Measurements from ENCODE around the gene DGCR8.
A peak's percentile ranks its signal among the peaks of the same experiment; 100 is the strongest.

DGCR8 gene

DNA sequence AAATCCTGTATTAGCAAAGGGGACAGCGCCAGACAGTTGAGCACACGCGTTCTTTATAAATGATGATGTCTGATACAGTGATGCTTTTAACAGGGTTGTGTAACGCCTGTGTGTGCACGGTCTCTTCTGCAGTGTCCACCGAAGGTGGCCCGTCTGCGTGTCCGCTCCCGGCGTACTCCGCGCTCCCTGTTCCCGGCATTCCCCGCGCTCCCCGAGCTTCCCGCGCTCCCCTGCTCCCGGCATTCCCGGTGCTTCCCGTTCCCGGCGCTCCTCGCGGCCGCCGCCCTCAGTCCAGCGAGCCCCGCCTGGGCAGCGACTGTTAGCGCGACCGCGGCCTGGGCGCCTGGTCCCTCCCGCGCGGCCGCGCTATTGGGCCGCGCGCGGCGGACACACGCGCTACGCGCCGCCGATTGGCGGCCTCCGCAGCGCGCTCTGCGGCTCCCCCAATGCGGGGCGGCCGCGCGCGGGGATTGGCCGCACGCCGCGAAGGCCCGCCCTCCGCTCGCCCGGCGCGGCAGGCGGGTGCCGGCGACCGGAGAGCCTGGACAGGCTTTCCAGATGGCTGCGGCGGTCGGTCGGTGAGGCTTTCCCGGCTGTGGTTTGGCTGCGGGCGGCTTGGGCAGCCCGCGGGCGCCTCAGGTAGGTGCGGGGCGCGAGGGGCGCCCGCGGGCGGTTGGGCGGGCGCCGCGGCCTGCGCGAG lies at the start of gene DGCR8:
Gene DGCR8, plus strand, starts transcription at position 497 of the 700 bp plus-strand sequence. CDS start 5,723 bp downstream, outside the sequence.
- DNase-seq (ENCODE audit: low read depth) = peak; percentile 86

DNA sequence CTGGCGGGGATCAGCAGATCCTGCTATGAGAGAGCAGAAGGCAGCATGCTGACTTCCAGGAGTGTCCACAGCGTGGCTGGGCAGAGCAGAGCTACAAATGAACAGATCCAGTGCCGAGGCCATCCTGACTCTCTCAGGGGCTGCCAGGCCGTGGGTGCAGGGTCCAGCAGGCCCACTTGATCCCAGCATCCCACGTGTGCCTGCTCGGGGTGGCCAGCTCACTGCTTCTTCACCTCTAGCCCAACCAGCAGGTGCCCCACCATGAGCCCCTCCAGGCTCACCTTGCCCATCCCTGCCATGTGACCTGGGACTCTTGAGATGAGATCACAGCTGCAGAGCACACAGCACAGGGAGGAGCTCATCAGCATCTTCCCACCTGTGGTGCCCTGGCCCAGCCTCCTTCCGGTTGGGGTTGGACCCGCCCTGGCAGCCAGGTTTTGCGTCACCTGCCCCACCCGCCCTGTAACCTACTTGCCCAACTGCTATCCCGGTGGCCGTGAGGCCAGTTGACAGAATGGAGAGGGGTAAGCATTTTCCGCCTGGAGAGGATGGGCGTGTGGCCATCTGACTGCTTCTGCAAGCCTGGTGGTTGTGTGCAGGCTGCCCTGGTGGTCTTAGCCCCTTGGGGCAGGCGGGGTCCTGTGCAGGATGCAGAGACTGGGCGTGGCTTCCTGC lies 48.2 kb upstream of the DGCR8 start:
- DNase-seq (ENCODE audit: low read depth) = no peak

DNA sequence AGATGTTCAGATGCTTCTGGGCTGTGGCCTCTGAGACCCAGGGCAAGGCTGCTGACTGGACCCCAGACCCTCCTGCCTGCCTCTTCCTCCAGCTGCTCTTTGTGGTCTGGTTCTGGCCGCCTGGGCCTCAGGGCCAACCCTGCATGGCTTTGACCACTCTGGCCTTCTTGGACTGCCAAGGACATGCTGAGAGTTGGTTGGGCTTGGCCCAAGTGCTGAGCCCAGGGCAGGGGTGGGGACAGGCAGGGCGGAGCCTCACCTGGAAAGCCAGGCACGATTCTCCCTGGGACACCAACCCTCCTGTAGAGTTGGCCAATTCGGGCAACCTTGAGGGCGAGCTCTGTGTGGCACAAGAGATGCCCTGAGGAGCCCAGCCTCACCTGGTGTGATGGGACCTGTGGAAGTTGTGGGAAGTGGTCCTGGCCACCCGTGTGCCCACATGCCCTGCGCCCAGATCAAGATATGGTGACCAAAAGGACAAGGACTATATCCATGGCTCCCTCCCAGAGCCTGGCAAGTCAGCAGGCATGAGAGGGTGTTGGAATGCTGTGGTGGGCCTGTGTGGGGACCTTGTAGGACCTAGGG lies 47.5 kb upstream of the DGCR8 start:
- DNase-seq (ENCODE audit: low read depth) = peak; percentile 36

DNA sequence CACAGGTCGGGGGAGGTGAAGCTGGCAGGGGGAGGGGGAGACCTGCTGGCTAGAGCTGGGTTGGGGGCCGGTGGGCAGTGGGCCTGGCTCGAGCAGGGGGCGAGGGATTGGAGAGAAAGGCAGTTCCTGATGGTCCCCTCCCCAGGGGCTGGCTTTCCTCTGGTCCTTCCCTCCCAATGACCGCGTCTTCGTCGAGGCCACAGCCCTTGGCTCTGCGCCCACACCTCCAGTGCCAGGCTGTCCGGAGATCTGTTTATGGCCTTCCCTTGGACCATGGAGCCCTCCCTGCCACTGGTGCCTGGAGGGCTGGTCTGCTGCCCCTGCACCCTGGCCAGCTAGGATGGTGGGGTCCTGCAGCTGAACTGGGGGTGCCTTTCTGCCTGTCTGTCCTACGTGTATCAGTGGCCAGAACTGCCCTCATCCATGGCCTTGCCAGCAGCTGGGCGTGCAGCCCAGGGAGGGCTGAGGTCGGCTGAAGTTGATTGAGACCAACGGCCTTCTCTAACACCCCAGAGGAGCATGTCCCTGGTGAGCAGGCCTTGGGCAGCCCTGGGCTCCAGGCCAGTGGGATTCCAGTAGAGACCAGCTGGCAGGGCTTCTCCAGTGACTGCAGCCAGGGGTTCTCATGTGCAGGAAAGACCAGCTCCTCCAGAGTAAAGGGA lies 46.9 kb upstream of the DGCR8 start:
- no peak for DNase-seq (ENCODE audit: low read depth)

DNA sequence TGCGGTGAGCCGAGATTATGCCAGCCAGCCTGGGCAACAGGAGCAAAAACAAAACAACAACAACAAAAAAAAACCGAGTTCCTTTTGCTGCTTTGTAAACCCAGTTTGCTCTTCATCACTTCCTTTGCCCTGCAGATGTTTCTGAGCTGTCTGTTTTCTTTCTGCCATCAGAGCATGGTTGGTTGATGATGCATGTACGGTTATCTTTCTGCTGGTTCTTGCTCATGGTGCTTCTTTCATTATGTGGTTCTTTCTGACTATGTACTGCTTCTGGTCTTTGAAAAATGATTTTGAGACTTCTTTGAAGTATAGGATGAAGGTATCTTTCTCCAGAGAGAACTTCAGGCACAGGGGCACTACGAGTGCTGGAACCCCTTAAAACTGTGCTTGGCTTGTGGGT lies 45.9 kb upstream of the DGCR8 start:
- no peak for DNase-seq (ENCODE audit: low read depth)

DNA sequence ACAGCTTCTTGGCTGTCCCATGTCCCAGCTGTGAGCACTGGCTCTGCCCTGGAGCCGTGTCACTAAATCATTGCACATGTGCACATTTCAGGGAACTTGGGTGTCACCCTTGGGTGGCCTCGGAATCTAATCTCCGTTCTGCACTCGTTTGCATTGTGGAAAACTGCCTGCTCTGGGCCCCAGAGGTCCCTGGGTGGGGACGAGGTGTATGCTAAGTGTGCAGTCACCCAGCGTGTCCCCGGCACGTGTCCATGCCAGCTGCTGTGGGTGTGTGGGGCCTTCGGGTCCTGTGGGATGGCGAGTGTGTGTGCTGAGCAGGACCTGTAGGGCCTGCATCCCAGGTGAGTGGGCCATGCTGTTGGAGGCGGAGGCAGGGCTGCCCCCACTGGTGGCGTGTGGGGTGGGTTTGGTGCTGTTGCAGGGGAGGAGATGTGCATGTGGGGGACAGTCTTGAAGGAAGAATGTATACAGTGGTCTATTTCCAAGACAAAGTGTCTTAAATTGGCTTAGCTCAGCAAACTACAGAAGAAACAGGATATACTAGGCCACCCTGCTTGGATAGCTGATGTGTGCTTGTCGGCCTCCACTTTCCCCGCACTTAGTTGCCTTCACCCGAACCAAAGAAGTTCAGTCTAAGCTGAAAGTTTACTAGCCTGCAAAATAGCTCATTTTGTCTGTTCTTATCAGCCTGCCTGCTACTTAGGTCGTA lies 44.5 kb upstream of the DGCR8 start:
- DNase-seq (ENCODE audit: low read depth) = no peak

DNA sequence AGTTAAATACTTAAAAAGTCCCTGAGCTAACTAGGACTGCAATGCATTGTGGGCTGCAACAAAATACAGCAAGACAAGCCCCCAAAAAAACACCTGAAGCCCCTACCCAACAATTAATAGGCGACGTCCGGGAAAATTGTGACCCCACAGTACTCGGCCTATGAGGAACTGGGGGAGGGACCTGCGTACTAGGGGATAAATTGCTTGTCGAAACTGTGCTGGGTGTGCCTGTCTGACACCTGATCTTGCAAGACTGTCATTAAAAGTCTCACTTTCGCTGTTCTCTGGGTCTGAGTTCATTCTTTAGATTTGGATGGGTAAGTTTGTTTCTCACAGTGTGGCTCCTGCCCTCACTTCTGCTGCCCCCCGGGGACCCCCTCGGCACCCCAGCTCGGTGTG lies 44.0 kb upstream of the DGCR8 start:
- DNase-seq (ENCODE audit: low read depth) = no peak

DNA sequence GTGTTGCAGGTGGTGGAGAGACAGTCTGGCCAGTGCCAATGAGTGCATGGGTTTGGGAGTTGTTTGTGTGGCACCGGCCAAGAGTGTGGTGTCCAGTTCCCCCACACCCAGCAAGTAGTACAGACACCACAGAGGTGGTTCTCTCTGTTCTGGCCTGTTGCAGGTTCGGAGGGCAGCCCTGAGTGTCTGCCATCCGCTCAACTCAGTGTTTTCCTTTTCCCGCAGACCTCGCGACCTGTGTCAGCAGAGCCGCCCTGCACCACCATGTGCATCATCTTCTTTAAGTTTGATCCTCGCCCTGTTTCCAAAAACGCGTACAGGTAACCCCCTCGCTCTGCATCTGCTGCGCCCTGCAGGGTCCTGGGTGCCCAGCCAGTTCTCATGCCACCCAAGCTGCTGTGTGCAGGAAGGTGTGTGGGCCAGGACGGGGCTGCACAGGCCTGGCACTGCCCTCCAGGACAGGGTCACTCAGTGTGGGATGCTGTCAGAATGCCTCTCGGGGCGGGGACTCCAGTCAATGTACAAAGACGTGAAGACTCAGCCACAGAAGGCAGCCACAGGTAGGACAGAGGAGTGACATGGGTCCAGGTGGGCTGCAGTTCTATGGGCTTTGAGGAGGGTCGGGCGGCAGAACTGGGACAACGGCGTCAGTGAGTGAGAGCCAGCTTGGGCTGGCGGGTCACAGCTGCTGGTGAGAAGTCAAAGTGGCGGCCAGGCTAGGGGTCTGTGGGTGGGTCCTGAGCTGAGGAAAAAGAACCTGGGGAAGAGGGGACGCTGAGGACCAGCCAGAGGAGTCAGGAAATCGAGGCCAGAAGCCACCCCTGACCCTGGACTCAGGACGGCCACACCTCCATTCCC lies 43.3 kb upstream of the DGCR8 start:
- DNase-seq (ENCODE audit: low read depth) = no peak

DNA sequence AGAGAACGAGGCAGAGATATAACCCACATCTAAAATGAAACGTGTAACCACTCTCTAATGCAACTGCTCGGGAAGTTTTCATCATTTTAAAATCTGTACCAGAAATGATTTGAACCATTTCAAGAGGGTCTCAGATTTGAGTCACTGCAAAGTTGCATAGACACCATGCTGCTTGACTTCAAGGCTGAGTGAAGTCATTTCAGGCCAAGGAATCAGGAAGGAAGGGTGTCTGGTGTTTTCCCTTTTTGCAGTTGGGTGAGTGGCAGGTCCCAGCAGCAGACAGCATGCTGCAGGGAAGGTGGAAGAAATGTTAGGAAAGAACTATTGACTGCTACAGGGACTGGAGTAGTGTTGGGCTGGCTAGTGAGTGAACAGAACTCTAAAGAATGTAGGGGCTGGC lies 42.6 kb upstream of the DGCR8 start:
- no peak for DNase-seq (ENCODE audit: low read depth)

DNA sequence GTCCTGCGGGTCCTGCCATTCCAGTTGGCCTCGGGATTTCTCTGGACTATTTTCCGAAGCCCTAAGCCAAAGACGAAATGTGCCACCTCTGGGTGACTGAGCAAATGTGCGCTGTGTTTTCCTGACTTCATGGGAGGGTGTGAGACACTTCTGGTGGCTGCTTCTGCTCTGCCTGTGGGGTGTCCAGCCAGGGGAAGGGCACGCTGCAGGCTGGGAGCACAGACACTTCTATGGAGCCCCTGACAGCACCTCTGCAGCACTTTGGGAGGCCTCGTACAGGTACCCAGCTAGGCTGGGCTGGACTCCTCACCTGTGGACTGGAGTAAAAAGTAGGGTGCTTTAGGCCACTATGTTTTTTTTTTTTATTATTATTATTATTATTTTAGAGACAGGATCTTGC lies 41.5 kb upstream of the DGCR8 start:
- no peak for DNase-seq (ENCODE audit: low read depth)

DNA sequence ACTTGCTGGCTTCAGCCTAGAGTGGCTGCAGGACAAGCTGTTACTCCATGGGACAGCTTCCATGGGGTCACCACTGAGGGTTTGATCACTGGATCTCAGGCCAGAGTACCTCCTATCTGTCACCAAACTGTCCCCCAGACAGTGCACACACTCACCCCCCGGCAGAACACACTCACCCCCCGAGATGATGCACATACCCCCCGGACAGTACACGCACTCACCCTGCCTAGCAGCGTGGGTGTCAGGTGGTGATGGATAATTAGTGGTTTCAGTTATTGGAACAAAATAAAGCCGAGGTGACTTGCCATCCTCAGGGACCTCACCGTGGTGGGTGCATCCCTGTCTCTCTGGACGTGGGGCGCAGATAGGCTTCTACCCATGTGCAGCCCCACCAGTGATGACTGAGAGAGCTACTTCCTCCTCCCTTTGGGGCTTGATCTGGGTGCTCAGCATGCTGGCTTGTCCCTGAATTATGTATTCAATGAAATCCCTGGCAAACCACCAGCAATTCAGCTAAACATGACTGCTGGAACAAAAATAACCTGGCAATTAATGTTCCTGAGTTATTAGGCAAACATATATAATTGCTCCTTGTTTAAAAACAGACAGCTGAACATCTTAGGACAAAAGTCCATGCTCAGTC lies 40.2 kb upstream of the DGCR8 start:
- no peak for DNase-seq (ENCODE audit: low read depth)

DNA sequence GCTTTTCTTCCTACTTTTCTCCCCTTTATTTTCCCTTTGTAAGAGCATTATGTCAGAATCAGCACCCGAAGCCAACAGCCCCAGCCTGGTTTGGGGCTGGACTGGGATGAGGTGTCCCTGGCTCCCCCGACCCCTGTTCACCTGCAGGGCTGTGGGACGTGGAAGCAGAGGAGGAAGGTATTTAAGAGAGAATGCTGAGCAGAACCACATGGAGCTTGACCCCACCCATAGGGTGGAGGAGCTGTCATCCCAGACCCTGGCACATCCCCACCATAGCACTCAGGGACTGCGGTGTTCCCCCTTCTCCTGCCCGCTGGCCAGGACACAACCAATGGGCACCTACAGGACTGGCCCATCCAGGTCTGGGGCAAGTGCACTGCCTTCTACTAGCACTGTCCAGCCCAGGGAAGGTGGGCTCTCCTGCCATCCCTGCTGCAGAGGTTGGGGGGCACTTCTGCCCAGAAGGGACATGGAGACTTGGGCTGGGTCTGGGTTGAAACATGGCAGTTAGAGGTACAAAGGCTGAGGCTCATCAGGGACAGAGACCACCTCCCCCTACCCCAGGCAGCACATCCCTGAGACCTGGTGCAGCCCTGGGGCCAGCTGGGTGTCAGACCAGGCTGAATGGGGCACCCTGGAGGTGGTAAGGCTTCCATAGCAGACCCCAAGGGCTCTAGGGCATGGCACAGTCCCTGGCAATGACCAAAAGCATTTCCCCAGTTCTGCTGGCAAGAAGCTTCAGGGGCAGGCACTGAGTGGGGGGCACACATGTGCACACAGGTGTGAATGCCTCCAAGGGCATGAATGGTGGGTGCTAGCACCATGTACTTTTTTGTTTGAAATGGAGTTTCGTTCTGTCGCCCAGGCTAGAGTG lies 39.5 kb upstream of the DGCR8 start:
- no peak for DNase-seq (ENCODE audit: low read depth)

DNA sequence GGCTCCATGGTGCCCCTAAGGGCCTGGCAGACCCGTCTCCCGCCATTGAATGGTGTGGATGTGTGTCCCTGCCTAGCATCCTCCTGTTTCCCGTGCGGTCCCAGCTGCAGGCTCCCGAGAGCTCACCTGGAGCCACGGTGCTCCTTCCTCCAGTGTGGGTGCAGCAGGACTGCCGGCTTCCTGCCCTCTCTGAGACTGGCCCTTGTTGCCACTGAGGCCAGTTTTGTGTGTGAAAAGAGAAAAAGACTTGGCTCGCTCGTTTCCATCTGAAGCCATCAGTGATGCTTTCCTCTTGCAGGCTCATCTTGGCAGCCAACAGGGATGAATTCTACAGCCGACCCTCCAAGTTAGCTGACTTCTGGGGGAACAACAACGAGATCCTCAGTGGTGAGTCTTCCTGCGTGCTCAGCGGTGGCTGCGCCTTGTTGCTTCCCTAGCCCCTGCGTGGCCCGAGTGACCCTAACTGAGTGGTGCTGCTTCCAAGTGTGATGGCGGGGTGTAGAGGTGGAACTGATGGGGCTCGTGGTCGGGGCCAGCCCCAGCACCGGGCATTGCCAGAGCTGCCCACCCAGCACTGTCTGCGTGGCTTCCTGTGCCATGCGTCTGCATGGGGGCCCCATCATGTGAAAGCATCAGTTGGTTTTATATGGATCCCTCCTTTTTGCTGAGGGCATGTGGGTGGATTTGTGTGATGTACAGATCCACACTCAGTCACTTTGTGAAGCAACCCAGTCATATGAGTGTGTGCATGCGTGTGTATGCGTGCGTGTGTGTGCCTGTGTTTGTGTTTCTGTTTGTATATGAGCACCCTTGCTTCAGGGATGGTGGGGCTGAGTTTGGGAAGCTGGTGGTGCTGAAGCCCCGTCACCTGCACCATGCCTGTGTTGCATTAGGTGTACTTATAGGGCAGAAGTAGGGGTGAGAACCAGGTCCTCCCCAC lies 36.7 kb upstream of the DGCR8 start:
- no peak for DNase-seq (ENCODE audit: low read depth)

DNA sequence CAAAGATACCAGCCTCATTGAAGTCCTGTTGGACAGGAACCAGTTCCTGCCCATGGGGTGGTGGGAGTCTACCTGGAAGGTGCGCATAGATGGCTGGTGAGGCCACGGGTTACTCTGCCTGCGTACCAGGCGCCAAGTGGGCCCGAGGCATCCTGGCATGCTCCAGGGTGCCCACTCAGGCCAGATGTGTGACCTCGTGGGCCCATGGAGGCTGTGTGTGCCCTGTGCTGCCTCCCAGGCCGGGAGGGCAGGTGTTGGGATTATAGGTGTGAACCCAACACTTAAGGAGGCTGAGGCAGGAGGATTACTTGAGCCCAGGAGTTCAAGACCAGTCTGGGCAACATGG lies 36.1 kb upstream of the DGCR8 start:
- no peak for DNase-seq (ENCODE audit: low read depth)

DNA sequence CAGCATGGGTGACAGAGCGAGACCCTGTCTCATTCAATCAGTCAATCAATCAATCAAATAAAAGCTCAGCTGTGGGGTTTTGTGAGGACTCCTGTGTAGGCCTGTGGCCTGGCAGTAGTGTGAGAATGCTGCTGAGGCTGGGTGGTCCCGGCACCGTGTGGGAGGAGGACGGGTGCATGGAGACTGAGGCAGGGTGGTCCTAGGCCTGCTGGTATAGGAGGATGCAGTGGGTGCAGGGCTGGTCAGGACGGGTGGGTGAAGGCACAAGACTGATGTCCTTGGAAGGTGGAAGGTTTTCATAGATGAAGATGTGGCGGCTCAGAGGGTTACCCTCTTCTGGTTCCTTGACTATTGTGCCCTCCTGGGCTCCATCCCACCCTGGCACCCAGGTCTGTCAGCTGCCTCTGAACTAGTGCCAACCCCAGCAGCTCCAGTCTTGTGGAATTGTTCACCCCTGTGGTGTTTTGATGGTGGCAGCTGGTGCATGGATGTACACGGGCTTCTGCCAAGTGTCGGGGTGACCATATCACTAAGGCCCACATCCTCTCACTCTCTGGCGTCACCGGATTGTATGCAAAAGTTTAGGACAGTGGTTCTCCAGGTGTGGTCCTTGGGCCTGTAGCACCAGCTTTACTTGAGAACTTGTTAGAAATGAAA lies 35.4 kb upstream of the DGCR8 start:
- DNase-seq (ENCODE audit: low read depth) = no peak

DNA sequence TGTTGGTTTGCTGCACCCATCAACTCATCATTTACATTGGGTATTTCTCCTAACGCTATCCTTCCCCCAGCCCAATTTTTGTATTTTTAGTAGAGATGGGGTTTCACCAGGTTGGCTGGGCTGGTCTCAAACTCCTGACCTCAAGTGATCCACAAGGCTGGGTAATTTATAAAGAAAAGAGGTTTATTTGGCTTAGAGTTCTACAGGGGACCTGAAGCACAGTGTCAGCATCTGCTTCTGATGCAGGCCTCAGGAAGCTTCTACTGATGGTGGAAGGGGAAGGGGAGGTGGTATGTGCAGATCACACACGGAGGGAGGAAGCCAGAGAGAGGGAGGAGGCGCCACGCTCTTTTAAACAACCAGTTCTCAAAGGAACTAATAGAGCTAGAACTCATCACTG lies 33.3 kb upstream of the DGCR8 start:
- no peak for DNase-seq (ENCODE audit: low read depth)

DNA sequence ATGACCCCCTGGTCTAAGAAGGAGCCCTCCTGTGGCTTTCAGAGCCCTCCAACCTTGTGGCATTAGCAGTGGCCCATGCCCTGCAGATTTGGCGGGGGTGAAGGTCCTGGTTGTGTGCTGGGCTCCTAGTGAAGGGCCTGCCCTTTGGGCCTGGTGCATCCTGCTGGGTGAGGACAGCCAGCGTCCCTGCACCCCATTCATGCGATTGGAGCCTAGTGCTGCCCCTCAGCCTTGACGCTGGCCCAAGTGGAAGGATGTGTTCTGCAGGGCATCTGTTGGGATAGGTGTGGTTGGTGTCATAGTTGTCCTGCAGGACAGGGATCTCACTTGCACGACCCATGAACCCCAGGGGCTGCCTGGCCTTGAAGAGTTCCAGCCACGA lies 28.1 kb upstream of the DGCR8 start:
- no peak for DNase-seq (ENCODE audit: low read depth)

Measured in CMK (cell line).